Daoy (cell line): ENCODE data around the gene ARHGAP11B. TPM values are rescaled to one million over a fixed set of nuclear protein-coding genes. Genes with fewer than 3 reads are reported as not detected.

Experiments used
- total RNA-seq: library from RNA; depleted of rRNA; stranded (reverse); fragments of >200 nt; shearing (Covaris generic); gene quantifications from 2 replicates; pipeline ENCODE4 v1.2.3, GENCODE V29; 2014; rRNA removed

Gene ARHGAP11B

Other genes starting within 250 kb of the ARHGAP11B start
- 8.4 and 17.5 TPM in 2 replicates for gene CHRFAM7A, start 232.6 kb upstream of the ARHGAP11B start, total RNA-seq
- 0.48 TPM in 1 of 2 replicates, not detected in the other for gene GOLGA8R, start 211.9 kb upstream of the ARHGAP11B start, total RNA-seq
- gene GOLGA8Q, start 74.1 kb upstream of the ARHGAP11B start, total RNA-seq = not detected in 2 replicates
- gene GOLGA8H, start 22.1 kb upstream of the ARHGAP11B start, total RNA-seq = 0.17 and 1.6 TPM in 2 replicates